Measurements from ENCODE around the gene SPINK1.
"Not testable (repeated sequence)": the region's sequence is repeated elsewhere in the genome, so short reads cannot be mapped to it uniquely, and the experiment has no call there.

SPINK1 gene

GRCh38 chr5:147854894-147855773 lies 23.7 kb upstream of the SPINK1 start:
- no peak for DNase-seq (ENCODE audit: extremely low read depth in 1 of 2, low read depth in 1 of 2)

DNA sequence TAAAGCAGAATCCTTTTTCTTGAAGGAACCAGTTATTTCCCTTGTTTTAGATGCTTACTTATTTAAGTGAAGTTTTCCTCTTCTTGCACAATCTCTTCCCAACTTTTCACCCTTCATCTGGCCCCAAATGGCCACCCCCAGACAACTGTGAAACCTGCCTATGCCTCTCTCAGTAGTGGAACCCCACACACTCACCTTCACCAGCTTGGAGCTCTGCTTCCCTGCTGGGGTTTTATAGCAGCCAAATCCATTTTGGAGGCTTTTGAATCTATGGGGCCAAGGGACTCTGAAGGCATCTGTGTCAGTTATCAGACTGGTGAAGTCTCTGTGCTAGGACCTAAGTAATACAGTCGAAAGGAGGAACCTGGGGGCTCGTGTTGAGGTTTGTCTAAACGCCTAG lies 22.9 kb upstream of the SPINK1 start:
- no peak for DNase-seq (ENCODE audit: extremely low read depth in 1 of 2, low read depth in 1 of 2)

DNA sequence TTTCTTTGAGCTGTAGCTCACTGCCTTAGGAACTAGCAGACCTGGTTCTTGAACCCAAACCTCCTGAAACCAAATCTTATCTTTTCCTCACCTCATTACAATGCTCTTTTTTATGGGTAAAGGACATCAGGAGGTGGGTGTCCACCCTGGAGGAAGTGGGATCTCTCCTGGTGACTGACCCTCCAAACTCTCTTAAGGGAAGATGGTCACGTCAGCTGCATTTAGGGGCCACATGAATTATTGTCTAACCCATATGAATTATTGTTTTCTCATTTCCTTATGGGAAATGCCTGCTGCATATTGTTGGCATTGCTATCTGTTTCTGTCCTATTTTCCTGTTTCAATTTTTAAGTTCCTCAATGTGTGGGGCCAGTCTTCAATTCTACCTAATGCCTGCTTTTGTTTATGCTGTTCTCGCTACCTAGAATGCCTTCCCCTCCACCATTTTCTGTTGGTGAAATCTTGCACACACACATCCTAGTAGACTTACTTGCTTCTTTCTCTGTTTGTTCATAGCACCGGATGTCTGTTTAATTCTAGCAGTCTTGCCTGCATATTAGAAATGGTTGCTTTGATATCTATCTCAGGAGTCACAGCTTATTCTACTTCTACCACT lies 22.0 kb upstream of the SPINK1 start:
- DNase-seq (ENCODE audit: extremely low read depth in 1 of 2, low read depth in 1 of 2) = no peak

DNA sequence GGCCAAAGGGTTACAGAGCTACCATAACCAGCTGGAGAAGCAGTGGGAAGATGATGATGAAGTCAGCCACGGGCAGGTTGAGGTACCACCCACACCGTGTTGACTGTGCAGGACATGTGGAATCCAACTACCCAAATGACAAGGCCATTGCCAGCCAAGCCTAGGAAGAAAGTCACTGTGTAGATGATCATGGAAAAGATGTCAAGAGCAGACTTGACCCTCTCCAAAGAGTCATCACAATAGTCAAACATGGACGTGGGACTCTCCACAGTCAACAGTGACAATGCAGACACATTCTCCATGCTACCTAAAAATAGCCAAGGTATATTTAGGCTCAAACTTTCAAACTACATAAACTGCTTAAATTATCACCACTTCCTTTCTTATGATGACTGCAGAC lies 20.9 kb upstream of the SPINK1 start:
- DNase-seq (ENCODE audit: extremely low read depth in 1 of 2, low read depth in 1 of 2) = no peak

- no peak for DNase-seq (ENCODE audit: extremely low read depth in 1 of 2, low read depth in 1 of 2)
Observed at GRCh38 chr5:147851578-147851977, 20.1 kb upstream of the SPINK1 start.

GRCh38 chr5:147849226-147849625 lies 17.8 kb upstream of the SPINK1 start:
- DNase-seq (ENCODE audit: extremely low read depth in 1 of 2, low read depth in 1 of 2) = no peak

DNA sequence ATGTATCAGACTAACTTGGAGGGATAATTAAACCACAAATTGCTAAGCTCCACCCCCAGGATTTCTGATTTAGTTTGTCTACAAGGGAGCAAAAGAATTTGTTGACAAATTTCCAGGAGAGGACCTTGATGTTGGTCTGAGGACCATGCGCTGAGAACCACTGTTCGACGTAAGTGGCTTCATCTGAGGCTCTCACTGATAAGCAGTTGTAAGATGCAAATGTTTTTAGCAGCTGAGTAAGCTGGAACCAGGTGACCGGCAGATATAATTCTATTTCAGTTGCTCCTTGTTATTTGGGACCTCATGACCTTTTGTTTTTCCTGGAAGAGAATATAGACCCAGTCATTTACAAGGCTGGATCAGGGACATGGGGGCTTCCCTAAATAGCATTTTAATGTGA lies 14.1 kb upstream of the SPINK1 start:
- DNase-seq (ENCODE audit: extremely low read depth in 1 of 2, low read depth in 1 of 2) = no peak

DNA sequence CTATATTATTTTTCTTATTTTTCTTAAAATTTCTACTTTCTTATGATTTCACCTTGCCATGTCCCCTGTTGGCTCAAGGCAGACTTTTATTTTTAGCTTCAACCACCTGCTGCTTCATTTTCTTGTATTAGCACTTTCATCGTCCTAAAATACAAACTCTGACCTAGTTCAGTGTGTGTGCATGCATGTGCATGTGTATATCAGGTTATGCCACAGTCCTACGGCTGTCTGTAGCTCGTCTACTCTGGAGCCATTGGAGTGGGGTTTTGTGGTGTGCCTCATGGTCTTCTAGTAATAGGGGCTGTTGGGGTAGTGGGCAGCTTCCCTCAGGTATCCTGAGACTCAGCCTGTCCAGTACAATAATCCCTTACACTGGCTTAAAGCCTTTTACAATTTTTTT lies 13.4 kb upstream of the SPINK1 start:
- no peak for DNase-seq (ENCODE audit: extremely low read depth in 1 of 2, low read depth in 1 of 2)

DNA sequence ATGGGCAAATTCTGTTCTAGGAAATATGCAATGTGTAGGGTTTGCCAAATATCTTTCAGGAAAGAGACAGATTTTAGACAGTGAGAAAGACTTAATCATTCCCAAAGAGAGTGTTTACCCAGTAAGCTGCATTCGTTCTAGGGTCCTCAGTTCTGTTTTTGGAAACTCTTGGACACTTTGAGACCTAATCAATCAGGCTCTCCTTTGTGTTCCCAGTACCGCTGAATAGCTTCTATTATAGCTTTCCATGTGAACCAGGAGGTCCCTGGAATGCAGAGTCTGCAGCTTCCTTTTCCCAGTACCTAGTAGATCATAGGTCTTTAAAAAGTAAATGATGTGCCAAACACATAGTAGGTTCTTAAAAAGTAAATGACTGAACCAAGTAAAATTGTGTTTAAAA lies 11.4 kb upstream of the SPINK1 start:
- DNase-seq (ENCODE audit: extremely low read depth in 1 of 2, low read depth in 1 of 2) = no peak

GRCh38 chr5:147836439-147836838 lies 5.0 kb upstream of the SPINK1 start:
- DNase-seq (ENCODE audit: extremely low read depth in 1 of 2, low read depth in 1 of 2) = no peak

DNA sequence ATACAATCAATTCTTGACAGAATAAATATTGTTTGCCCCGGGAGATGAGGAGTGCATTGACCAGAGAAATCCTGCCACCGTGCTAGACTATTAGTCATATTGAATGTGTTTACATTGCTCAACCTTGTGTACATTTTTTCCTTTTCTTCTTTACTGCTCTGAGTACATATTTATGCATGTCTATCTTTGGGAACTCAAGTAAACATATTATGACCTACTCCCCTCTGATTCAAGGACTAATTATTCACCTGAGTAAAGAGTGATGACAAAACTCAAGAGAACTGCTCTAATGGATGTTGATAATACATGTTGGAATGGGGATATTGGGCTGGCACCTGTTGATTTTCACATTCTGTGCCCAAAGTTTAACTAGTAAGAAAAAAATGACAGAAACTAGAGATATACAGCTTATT lies 3.9 kb upstream of the SPINK1 start:
- DNase-seq (ENCODE audit: extremely low read depth in 1 of 2, low read depth in 1 of 2) = no peak

DNA sequence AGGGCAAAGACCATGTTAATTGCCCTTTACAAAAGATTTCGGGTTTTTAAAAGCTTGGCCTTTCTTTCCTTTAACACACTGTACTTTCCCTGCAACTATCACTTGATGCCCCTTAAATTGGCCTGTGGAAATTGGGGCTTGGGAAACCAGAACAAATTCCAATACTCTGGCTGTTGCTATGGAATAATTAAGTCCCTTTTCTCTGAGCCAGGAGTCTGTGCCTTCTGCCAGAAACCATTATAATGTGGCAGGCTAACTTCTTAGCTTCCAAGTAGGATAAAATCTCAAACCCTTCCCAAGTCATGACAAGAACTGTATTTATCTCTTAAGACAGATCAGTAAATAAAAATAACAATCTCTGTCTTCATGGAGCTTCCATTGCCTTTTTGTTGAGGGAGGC lies 1.1 kb upstream of the SPINK1 start:
- DNase-seq (ENCODE audit: extremely low read depth in 1 of 2, low read depth in 1 of 2) = no peak

DNA sequence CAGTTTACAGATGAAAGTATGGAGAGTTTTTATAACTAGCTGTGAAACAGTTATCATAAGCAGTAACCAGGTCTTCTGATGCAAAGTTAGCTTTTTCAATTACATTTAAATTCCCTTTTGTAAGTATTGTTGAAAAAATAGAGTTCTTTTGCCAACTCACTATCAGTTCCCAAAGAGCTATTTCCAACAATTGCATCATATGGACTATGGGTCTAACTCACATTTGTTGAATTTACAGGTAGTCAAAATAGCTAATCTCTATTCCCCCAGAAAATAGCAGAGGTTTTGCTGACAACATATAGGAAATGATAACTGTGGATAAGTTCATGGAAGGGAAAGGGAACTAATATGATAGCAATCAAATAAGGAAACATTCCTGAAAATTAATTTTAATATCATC lies 1.4 kb downstream of the SPINK1 start:
- DNase-seq (ENCODE audit: extremely low read depth in 1 of 2, low read depth in 1 of 2) = no peak

- not testable (repeated sequence) for DNase-seq (ENCODE audit: extremely low read depth in 1 of 2, low read depth in 1 of 2)
Observed at GRCh38 chr5:147827017-147827416, 4.5 kb downstream of the SPINK1 start.

- no peak for DNase-seq (ENCODE audit: extremely low read depth in 1 of 2, low read depth in 1 of 2)
Observed at GRCh38 chr5:147826361-147826760, 5.1 kb downstream of the SPINK1 start.

- no peak for DNase-seq (ENCODE audit: extremely low read depth in 1 of 2, low read depth in 1 of 2)
Observed at GRCh38 chr5:147822686-147823491, 8.6 kb downstream of the SPINK1 start.

DNA sequence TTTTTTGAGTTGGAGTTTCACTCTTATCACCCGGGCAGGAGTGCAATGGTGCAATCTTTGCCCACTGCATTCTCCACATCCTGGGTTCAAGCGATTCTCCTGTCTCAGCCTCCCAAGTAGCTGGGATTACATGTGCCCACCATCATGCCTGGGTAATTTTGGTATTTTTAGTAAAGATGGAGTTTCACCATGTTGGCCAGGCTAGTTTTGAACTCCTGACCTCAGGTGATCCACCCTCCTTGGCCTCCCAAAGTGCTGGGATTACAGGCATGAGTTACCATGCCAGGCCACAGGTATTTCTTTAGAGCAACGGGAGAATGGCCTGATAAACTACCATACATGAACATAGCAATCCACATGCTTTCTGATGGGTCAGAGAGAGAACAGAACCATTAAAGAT lies 9.2 kb downstream of the SPINK1 start:
- DNase-seq (ENCODE audit: extremely low read depth in 1 of 2, low read depth in 1 of 2) = not testable (repeated sequence)

- DNase-seq (ENCODE audit: extremely low read depth in 1 of 2, low read depth in 1 of 2) = no peak
Observed at GRCh38 chr5:147821766-147822165, 9.7 kb downstream of the SPINK1 start.

- no peak for DNase-seq (ENCODE audit: extremely low read depth in 1 of 2, low read depth in 1 of 2)
Observed at GRCh38 chr5:147819261-147819770, 12.2 kb downstream of the SPINK1 start.

DNA sequence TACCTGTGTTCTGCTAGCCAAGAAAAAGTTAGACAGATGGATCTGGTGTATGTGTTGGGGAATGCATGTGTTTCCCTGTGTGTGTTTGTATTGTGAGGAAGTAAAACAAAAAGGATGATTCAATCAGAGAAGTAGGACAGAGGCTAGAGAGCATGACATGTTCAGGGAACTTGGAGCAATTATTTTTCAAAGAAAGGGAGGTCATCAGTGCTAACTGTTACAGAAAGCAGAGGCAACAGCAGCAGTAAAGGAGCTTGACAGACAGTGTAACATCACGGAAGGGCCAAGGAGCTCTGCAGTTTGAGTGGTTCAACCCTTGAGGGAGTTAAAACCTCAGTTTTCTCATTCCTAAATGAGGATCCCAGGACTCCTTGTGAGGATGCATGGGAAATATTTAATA lies 13.2 kb downstream of the SPINK1 start:
- DNase-seq (ENCODE audit: extremely low read depth in 1 of 2, low read depth in 1 of 2) = no peak

GRCh38 chr5:147813696-147814095 lies 17.8 kb downstream of the SPINK1 start:
- no peak for DNase-seq (ENCODE audit: extremely low read depth in 1 of 2, low read depth in 1 of 2)
